PFSK-1 (cell line): ENCODE results near the gene STIM2.

Experiments used
- POLR2AphosphoS5 ChIP-seq: IDR thresholded peaks from 2 replicates; pipeline ENCODE4 v1.6.1; 2012; ENCODE audit warnings: low read depth, mild to moderate bottlenecking, control low read depth, low read length, moderate library complexity
- SIN3A ChIP-seq: IDR thresholded peaks from 2 replicates; pipeline ENCODE4 v1.6.1; 2012; ENCODE audit warnings: mild to moderate bottlenecking, low read length, moderate library complexity, borderline replicate concordance; ENCODE audit not compliant: insufficient read depth
- TAF1 ChIP-seq: IDR thresholded peaks from 2 replicates; pipeline ENCODE4 v1.6.1; 2012; ENCODE audit warnings: low read length, control low read depth, borderline replicate concordance; ENCODE audit not compliant: insufficient read depth
- TF ChIP-seq, protein P1 (sequence below), 2 experiments: IDR thresholded peaks; 2 replicates each; pipeline versions ENCODE4 v1.6.1 to v1.8.0; 2011 to 2012; ENCODE audit warnings: low read depth in 2 of 2, low read length in 2 of 2, control low read depth in 1 of 2, inconsistent platforms in 1 of 2, mild to moderate bottlenecking in 1 of 2, moderate library complexity in 1 of 2; ENCODE audit not compliant: insufficient read depth in 1 of 2

DNA sequence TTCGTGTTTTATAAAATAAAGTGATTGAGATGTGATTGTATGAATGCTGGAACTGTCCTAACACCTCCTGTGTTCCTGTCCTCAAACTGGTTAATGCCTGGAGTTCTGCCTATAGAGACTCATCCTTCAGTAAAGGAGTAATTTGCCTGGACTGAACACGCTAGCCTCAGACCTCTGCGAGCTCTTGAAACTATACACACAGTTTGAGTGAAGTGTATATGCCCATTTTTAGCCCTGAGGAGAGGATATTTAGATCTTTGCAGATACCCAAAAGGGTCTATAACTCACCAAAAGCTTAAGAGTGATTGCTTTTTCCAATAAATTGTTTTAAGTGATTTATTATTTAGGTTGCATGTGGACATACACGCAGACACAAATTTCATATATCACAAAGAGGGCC is 29.9 kb upstream of the STIM2 start:
- TF ChIP-seq POLR2AphosphoS5 (no peak), TAF1 (no peak), SIN3A (no peak)
- TF ChIP-seq, protein P1, sequence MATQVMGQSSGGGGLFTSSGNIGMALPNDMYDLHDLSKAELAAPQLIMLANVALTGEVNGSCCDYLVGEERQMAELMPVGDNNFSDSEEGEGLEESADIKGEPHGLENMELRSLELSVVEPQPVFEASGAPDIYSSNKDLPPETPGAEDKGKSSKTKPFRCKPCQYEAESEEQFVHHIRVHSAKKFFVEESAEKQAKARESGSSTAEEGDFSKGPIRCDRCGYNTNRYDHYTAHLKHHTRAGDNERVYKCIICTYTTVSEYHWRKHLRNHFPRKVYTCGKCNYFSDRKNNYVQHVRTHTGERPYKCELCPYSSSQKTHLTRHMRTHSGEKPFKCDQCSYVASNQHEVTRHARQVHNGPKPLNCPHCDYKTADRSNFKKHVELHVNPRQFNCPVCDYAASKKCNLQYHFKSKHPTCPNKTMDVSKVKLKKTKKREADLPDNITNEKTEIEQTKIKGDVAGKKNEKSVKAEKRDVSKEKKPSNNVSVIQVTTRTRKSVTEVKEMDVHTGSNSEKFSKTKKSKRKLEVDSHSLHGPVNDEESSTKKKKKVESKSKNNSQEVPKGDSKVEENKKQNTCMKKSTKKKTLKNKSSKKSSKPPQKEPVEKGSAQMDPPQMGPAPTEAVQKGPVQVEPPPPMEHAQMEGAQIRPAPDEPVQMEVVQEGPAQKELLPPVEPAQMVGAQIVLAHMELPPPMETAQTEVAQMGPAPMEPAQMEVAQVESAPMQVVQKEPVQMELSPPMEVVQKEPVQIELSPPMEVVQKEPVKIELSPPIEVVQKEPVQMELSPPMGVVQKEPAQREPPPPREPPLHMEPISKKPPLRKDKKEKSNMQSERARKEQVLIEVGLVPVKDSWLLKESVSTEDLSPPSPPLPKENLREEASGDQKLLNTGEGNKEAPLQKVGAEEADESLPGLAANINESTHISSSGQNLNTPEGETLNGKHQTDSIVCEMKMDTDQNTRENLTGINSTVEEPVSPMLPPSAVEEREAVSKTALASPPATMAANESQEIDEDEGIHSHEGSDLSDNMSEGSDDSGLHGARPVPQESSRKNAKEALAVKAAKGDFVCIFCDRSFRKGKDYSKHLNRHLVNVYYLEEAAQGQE (IDR thresholded peaks at IDR 0.05; ENCODE audit: insufficient read depth in 1 of 2, low read depth in 2 of 2, low read length in 2 of 2) = no peak
